Fibroblast of mammary gland (primary cell): ENCODE data around the gene MLPH.
A peak's percentile ranks its signal among the peaks of the same experiment; 100 is the strongest.

Experiments
- DNase-seq: peaks from one replicate; pipeline ENCODE4 v3.0.0-alpha.2; 2010; ENCODE audit warnings: low read depth
- H3K4me3 ChIP-seq: 2 replicates; pipeline ENCODE4 v1.5.1; 2011; ENCODE audit warnings: low read depth, mild to moderate bottlenecking, low read length, moderate library complexity; ENCODE audit not compliant: control insufficient read depth
- CTCF ChIP-seq: conservative IDR thresholded peaks from 2 replicates; pipeline ENCODE4 v1.5.1; 2011; ENCODE audit warnings: low read depth, low read length, inconsistent platforms; ENCODE audit not compliant: control insufficient read depth, insufficient read depth

MLPH gene

GRCh38 chr2:237530472-237531433 is 43.7 kb downstream of the MLPH start:
- no peak for TF ChIP-seq CTCF
- H3K4me3 ChIP-seq, result no peak overlapping the region
- DNase-seq, result no peak

- no peak for TF ChIP-seq CTCF
- H3K4me3 ChIP-seq, result no peak overlapping the region
- DNase-seq, result no peak
These were observed 45.1 kb downstream of the MLPH start for GRCh38 chr2:237532160-237532559.

- no peak for TF ChIP-seq CTCF
- H3K4me3 ChIP-seq, result no peak overlapping the region
- peak; percentile 86 for DNase-seq
These were observed 46.7 kb downstream of the MLPH start for GRCh38 chr2:237533668-237534161.

- DNase-seq, result no peak
- H3K4me3 ChIP-seq, result no peak overlapping the region
- no peak for TF ChIP-seq CTCF
These were observed 47.3 kb downstream of the MLPH start for GRCh38 chr2:237534380-237534779.

- no peak for DNase-seq
- no peak overlapping the region for H3K4me3 ChIP-seq
- TF ChIP-seq CTCF, result no peak
These were observed 48.5 kb downstream of the MLPH start for GRCh38 chr2:237535385-237536082.

GRCh38 chr2:237536083-237536415 is 49.0 kb downstream of the MLPH start:
- DNase-seq, result no peak
- H3K4me3 ChIP-seq, result no peak overlapping the region
- no peak for TF ChIP-seq CTCF
